GM12878 (cell line): ENCODE measurements around the gene CGB5.

Source experiments
- CTCF ChIP-seq, 3 experiments: IDR thresholded peaks in 2 of 3; conservative IDR thresholded peaks in 1 of 3; 2 replicates each; pipeline ENCODE4 v1.5.1; 2011; ENCODE audit warnings: low read depth in 3 of 3, low read length in 3 of 3, mild to moderate bottlenecking in 3 of 3, control low read depth in 2 of 3, moderate library complexity in 2 of 3, inconsistent platforms in 1 of 3, mixed read lengths in 1 of 3; ENCODE audit not compliant: control insufficient read depth in 2 of 3, insufficient read depth in 1 of 3; ENCODE audit errors: extremely low read depth in 1 of 3
- MAX ChIP-seq: IDR thresholded peaks from 2 replicates; pipeline ENCODE4 v1.6.1; 2012; ENCODE audit warnings: low read depth, low read length, improper control_type of control experiment
- NRF1 ChIP-seq: conservative IDR thresholded peaks from 2 replicates; pipeline ENCODE4 v1.6.1; 2011; ENCODE audit warnings: mild to moderate bottlenecking, low read depth, low read length, improper control_type of control experiment
- POLR2A ChIP-seq: IDR thresholded peaks from 2 replicates; pipeline ENCODE4 v1.6.1; 2011; ENCODE audit warnings: low read depth, mild to moderate bottlenecking, low read length
- RAD21 ChIP-seq: IDR thresholded peaks from 2 replicates; pipeline ENCODE4 v1.6.1; 2011; ENCODE audit warnings: mild to moderate bottlenecking, low read depth, low read length, moderate library complexity; ENCODE audit not compliant: insufficient read depth
- RFX5 ChIP-seq: IDR thresholded peaks from 2 replicates; pipeline ENCODE4 v1.6.1; 2011; ENCODE audit warnings: low read depth, low read length, improper control_type of control experiment

- TF ChIP-seq MAX: no peak
- no peak for TF ChIP-seq POLR2A
- TF ChIP-seq RAD21: no peak
- no peak for TF ChIP-seq RFX5
- TF ChIP-seq CTCF (IDR thresholded peaks at IDR 0.05 in 2 of 3, conservative IDR thresholded peaks at IDR 0.05 in 1 of 3; ENCODE audit: control insufficient read depth in 2 of 3, extremely low read depth in 1 of 3, insufficient read depth in 1 of 3, low read depth in 3 of 3, low read length in 3 of 3): no peak
- TF ChIP-seq NRF1: no peak
Observed at GRCh38 chr19:49080392-49080791, 36.7 kb downstream of the CGB5 start.
